Naive thymus-derived CD4-positive, alpha-beta T cell (primary cell): ENCODE results near the gene NUP98. TPM values are rescaled to one million over a fixed set of nuclear protein-coding genes. Genes with fewer than 3 reads are reported as not detected.

Source experiments
- ATAC-seq: fragments of 150-1000 bp; cut with Tn5 transposase; 2 replicates; pipeline ENCODE4 v1.10.0; 2021; ENCODE audit warnings: mild to moderate bottlenecking, moderate library complexity
- CTCF ChIA-PET: fragments of 350-600 bp; sonication (Branson Sonifier 250); formaldehyde crosslinking; loops from one replicate; lab custom pipeline; 2021; ENCODE audit warnings: antibody characterized with exemption; lab: Charles Lee
- POLR2A ChIA-PET: fragments of 350-600 bp; sonication (Branson Sonifier 250); formaldehyde crosslinking; loops from one replicate; lab custom pipeline; 2021; ENCODE audit warnings: antibody characterized with exemption, inconsistent platforms; lab: Charles Lee
- DNase-seq, 9 donors: peaks; one replicate each; pipeline versions ENCODE4 v3.0.0 to v3.0.0-alpha.2; 2020 to 2022; ENCODE audit warnings: mixed read lengths in 1 of 9
- H3K27ac ChIP-seq: one replicate; pipeline ENCODE4 v1.7.0; 2013; ENCODE audit warnings: mild to moderate bottlenecking, low read depth, low read length, moderate library complexity
- H3K27me3 ChIP-seq, 2 donors: one replicate each; pipeline ENCODE4 v1.7.0; 2013; ENCODE audit warnings: low read length in 2 of 2, mild to moderate bottlenecking in 2 of 2, moderate library complexity in 2 of 2; ENCODE audit not compliant: control insufficient read depth in 2 of 2, insufficient read depth in 2 of 2
- H3K36me3 ChIP-seq, 3 experiments: 1 replicate in 2 of 3; 2 replicates in 1 of 3; pipeline ENCODE4 v1.7.0; 2013; ENCODE audit warnings: low read length in 3 of 3, mild to moderate bottlenecking in 3 of 3, moderate library complexity in 1 of 3; ENCODE audit not compliant: insufficient read depth in 3 of 3, control insufficient read depth in 2 of 3
- H3K4me1 ChIP-seq, 2 donors: one replicate each; pipeline ENCODE4 v1.7.0; 2013; ENCODE audit warnings: low read length in 2 of 2, mild to moderate bottlenecking in 2 of 2, moderate library complexity in 1 of 2; ENCODE audit not compliant: control insufficient read depth in 2 of 2, insufficient read depth in 2 of 2
- H3K4me3 ChIP-seq: 2 replicates; pipeline ENCODE4 v1.7.0; 2013; ENCODE audit warnings: mild to moderate bottlenecking, low read length
- H3K9me3 ChIP-seq, 3 experiments: 1 replicate in 2 of 3; 2 replicates in 1 of 3; pipeline ENCODE4 v1.7.0; 2013; ENCODE audit warnings: low read length in 3 of 3; ENCODE audit not compliant: control insufficient read depth in 2 of 3
- H3K27ac Mint-ChIP-seq, 9 donors: one replicate each; pipeline ENCODE4 v1.8.0; 2020 to 2022; ENCODE audit warnings: mixed read lengths in 9 of 9, mild to moderate bottlenecking in 8 of 9, moderate library complexity in 5 of 9, inconsistent platforms in 2 of 9
- H3K27me3 Mint-ChIP-seq, 5 donors: one replicate each; pipeline ENCODE4 v1.8.0; 2021 to 2022; ENCODE audit warnings: mixed read lengths in 5 of 5, mild to moderate bottlenecking in 1 of 5
- H3K36me3 Mint-ChIP-seq, 5 donors: one replicate each; pipeline ENCODE4 v1.8.0; 2020 to 2022; ENCODE audit warnings: mixed read lengths in 5 of 5, mild to moderate bottlenecking in 3 of 5, inconsistent platforms in 1 of 5
- H3K4me1 Mint-ChIP-seq, 7 donors: one replicate each; pipeline ENCODE4 v1.8.0; 2020 to 2022; ENCODE audit warnings: mixed read lengths in 7 of 7, mild to moderate bottlenecking in 3 of 7, inconsistent platforms in 1 of 7
- H3K4me3 Mint-ChIP-seq, 10 donors: one replicate each; pipeline ENCODE4 v1.8.0; 2020 to 2022; ENCODE audit warnings: mild to moderate bottlenecking in 10 of 10, mixed read lengths in 10 of 10, moderate library complexity in 6 of 10, inconsistent platforms in 2 of 10
- H3K9me3 Mint-ChIP-seq, 11 donors: one replicate each; pipeline ENCODE4 v1.8.0; 2020 to 2022; ENCODE audit warnings: mixed read lengths in 11 of 11, mild to moderate bottlenecking in 4 of 11, inconsistent platforms in 1 of 11, moderate library complexity in 1 of 11
- intact Hi-C, 2 donors: fragments of 100-400 bp; cut with micrococcal nuclease; formaldehyde crosslinking; loops; one replicate each; pipeline ENCODE4 v1.15.1; 2023
- polyA plus RNA-seq, 2 donors: library from polyadenylated mRNA; unstranded; fragments of 300-500 nt; fragmentation: Illumina TruSeq; gene quantifications; one replicate each; pipeline ENCODE4 v1.2.3, GENCODE V29; 2021
- total RNA-seq, 6 experiments: library from RNA in 5 of 6; stranded (reverse) in 5 of 6; gene quantifications; 1 replicate in 5 of 6; 2 replicates in 1 of 6; pipeline ENCODE4 v1.2.3 and lab custom pipeline; 2021 to 2026

The NUP98 gene
- total and polyA plus RNA-seq, 7 experiments from 2014 or later: 45.0 to 137 (median 104) TPM

- ChIA-PET CTCF (interaction anchor here (0.6 to 4.0 kb wide), 9 partner anchors 10 to 248 kb away, joined by 3 to 20 read pairs (median 7); partner anchors contain the start of gene RHOG), POLR2A (interaction anchor here (0.9 to 5.3 kb wide), 5 partner anchors 9 to 28 kb away, joined by 3 to 52 read pairs (median 7); partner anchors contain the start of gene RHOG)
- no peaks in the 10 kb centered on the region for H3K27me3 Mint-ChIP-seq
- Histone ChIP-seq H3K9me3 (no peaks in the 10 kb centered on the region), H3K27ac (peak overlapping the region; percentile 38), H3K4me1 (peaks cover 13 to 20% of the 10 kb centered on the region in 2 donors), H3K4me3 (no peak overlapping the region), H3K36me3 (peaks cover 0 to 46% (median 5%) of the 10 kb centered on the region in 3 experiments), H3K27me3 (no peaks in the 10 kb centered on the region)
- peak; percentile 11 for ATAC-seq
- peak overlapping the region; percentile 33 to 96 (median 87) for H3K27ac Mint-ChIP-seq
- H3K36me3 Mint-ChIP-seq: peaks cover 0 to 24% (median 12%) of the 10 kb centered on the region in 5 donors
- intact Hi-C loops: loop anchor here in 1 of 2 donors (2.0 kb wide), 1 partner anchor 29 kb away; the partner anchor contains the start of gene NUP98
- H3K4me1 Mint-ChIP-seq: peaks cover 20 to 53% (median 48%) of the 10 kb centered on the region in 7 donors
- H3K9me3 Mint-ChIP-seq: no peaks in the 10 kb centered on the region
- DNase-seq: no peak
- no peak overlapping the region for H3K4me3 Mint-ChIP-seq
Measured at GRCh38 chr11:3825473-3826154, 28.3 kb upstream of the NUP98 start.

DNA sequence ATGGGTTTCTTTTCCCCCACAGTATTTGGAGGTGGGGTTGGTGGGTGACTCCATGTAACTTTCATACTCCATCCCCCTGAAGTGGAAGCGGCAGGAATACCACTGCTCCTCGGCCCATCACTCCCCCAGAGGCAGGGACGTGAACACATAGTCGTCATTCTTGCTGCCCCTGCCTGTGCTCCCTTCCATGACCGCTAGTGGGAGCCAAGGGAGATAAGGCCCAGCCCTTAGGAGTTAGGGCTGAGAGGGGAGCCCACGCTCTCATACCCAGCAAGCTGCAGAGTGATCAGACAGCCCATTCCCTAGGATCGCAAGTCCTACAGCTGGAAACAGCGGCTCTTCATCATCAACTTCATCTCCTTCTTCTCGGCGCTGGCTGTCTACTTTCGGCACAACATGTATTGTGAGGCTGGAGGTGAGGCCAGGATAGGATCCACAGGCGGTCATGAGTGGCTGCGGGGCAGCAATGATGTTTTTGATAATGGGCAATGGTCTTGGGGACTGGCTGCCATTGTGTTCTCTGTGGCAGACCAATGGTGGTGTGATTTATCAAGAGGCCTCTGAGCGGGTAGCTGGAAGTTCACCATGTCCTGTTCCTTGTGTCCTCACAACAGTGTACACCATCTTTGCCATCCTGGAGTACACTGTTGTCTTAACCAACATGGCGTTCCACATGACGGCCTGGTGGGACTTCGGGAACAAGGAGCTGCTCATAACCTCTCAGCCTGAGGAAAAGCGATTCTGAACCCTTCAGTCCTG is 27.5 kb upstream of the NUP98 start:
- Mint-ChIP-seq H3K4me1 (peaks cover 15 to 46% (median 44%) of the 10 kb centered on the region in 7 donors), H3K27ac (peak overlapping the region; percentile 60 to 96 (median 87)), H3K4me3 (no peak overlapping the region), H3K36me3 (peaks cover 0 to 20% (median 12%) of the 10 kb centered on the region in 5 donors), H3K27me3 (no peaks in the 10 kb centered on the region), H3K9me3 (no peaks in the 10 kb centered on the region)
- no peak overlapping the region for H3K4me3 ChIP-seq
- H3K36me3 ChIP-seq: peaks cover 0 to 40% (median 5%) of the 10 kb centered on the region in 3 experiments
- no peaks in the 10 kb centered on the region for H3K9me3 ChIP-seq
- no peaks in the 10 kb centered on the region for H3K27me3 ChIP-seq
- intact Hi-C loops: loop anchor here (1.0 to 2.0 kb wide), 7 partner anchors 9 to 247 kb away; partner anchors contain the start of gene NUP98 (in 1 of the 2)
- ChIA-PET POLR2A (interaction anchor here (0.6 to 5.3 kb wide), 4 partner anchors 10 to 30 kb away, joined by 3 to 52 read pairs (median 6); partner anchors contain the start of genes RHOG and STIM1), CTCF (interaction anchor here (0.6 to 4.0 kb wide), 8 partner anchors 11 to 249 kb away, joined by 3 to 20 read pairs (median 7); partner anchors contain the start of gene RHOG)
- H3K27ac ChIP-seq: peak overlapping the region; percentile 38
- ATAC-seq: peak; percentile 97
- peaks cover 13 to 14% of the 10 kb centered on the region in 2 donors for H3K4me1 ChIP-seq
- peak; percentile 65 to 83 (median 77) for DNase-seq

DNA sequence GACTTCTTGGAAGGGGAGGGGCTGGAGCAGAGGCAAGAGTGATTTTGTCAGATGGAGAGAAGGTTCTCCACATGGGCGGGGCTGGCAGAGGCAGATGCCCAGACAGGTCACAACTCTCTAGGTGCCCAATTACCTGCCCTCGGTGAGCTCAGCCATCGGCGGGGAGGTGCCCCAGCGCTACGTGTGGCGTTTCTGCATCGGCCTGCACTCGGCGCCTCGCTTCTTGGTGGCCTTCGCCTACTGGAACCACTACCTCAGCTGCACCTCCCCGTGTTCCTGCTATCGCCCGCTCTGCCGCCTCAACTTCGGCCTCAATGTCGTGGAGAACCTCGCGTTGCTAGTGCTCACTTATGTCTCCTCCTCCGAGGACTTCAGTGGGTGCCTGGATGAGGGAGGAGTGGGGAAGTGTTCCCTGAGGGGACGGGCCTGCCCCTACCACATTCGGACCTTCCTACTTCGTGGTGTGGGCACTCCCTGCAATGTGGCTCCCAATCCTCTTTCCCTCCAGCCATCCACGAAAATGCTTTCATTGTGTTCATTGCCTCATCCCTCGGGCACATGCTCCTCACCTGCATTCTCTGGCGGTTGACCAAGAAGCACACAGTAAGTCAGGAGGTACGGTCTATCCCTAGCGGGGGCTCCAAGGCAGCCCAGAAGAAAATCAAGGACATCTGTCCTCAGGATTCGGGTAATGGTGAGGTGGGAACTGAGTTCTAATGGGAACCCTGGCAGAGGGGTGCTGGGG is 26.6 kb upstream of the NUP98 start:
- Mint-ChIP-seq H3K4me1 (peaks cover 12 to 46% (median 43%) of the 10 kb centered on the region in 7 donors), H3K4me3 (no peak overlapping the region), H3K36me3 (peaks cover 0 to 20% (median 12%) of the 10 kb centered on the region in 5 donors), H3K27ac (peak overlapping the region; percentile 60 to 96 (median 87)), H3K9me3 (no peaks in the 10 kb centered on the region), H3K27me3 (no peaks in the 10 kb centered on the region)
- ChIA-PET POLR2A (interaction anchor here (0.6 to 5.3 kb wide), 6 partner anchors 9 to 31 kb away, joined by 3 to 52 read pairs (median 6); partner anchors contain the start of genes PGAP2, RHOG and STIM1), CTCF (interaction anchor here (1.1 to 3.3 kb wide), 3 partner anchors 18 to 41 kb away, joined by 3 to 12 read pairs (median 7); partner anchors contain the start of gene RHOG)
- ATAC-seq: no peak
- DNase-seq: no peak
- peaks cover 0 to 31% (median 5%) of the 10 kb centered on the region in 3 experiments for H3K36me3 ChIP-seq
- intact Hi-C loops: loop anchor here (1.0 to 2.0 kb wide), 7 partner anchors 10 to 248 kb away; partner anchors contain the start of gene NUP98 (in 1 of the 2)
- H3K4me1 ChIP-seq: peaks cover 13% of the 10 kb centered on the region in 2 donors
- H3K9me3 ChIP-seq: no peaks in the 10 kb centered on the region
- H3K4me3 ChIP-seq: no peak overlapping the region
- H3K27me3 ChIP-seq: no peaks in the 10 kb centered on the region
- no peak overlapping the region for H3K27ac ChIP-seq

GRCh38 chr11:3823303-3823702 is 25.9 kb upstream of the NUP98 start:
- ATAC-seq (no peak), DNase-seq (no peak)
- Mint-ChIP-seq H3K4me3 (no peak overlapping the region), H3K9me3 (no peaks in the 10 kb centered on the region), H3K27me3 (no peaks in the 10 kb centered on the region), H3K4me1 (peaks cover 12 to 45% (median 43%) of the 10 kb centered on the region in 7 donors), H3K27ac (peak overlapping the region in 5 of 9 donors; percentile 17 to 87 (median 71)), H3K36me3 (peaks cover 0 to 20% (median 11%) of the 10 kb centered on the region in 5 donors)
- no peaks in the 10 kb centered on the region for H3K27me3 ChIP-seq
- peaks cover 13% of the 10 kb centered on the region in 2 donors for H3K4me1 ChIP-seq
- H3K36me3 ChIP-seq: peaks cover 0 to 28% (median 5%) of the 10 kb centered on the region in 3 experiments
- H3K4me3 ChIP-seq: no peak overlapping the region
- ChIA-PET POLR2A (interaction anchor here (1.0 to 5.3 kb wide), 5 partner anchors 10 to 31 kb away, joined by 5 to 52 read pairs (median 6); partner anchors contain the start of genes PGAP2 and RHOG), CTCF (interaction anchor here (0.7 to 3.3 kb wide), 4 partner anchors 11 to 42 kb away, joined by 3 to 12 read pairs (median 6); partner anchors contain the start of gene RHOG)
- intact Hi-C loops: no loop called here
- H3K27ac ChIP-seq: no peak overlapping the region
- no peaks in the 10 kb centered on the region for H3K9me3 ChIP-seq

- Histone ChIP-seq H3K4me1 (peaks cover 13% of the 10 kb centered on the region in 2 donors), H3K27me3 (no peaks in the 10 kb centered on the region), H3K4me3 (no peak overlapping the region), H3K9me3 (no peaks in the 10 kb centered on the region), H3K27ac (no peak overlapping the region), H3K36me3 (peaks cover 0 to 18% (median 5%) of the 10 kb centered on the region in 3 experiments)
- ChIA-PET POLR2A (interaction anchor here (0.6 to 5.3 kb wide), 5 partner anchors 9 to 426 kb away, joined by 3 to 52 read pairs (median 6); partner anchors contain the start of genes PGAP2 and RHOG), CTCF (interaction anchor here (0.8 to 3.3 kb wide), 2 partner anchors 27 to 251 kb away, joined by 3 to 12 read pairs; no protein-coding TSS in a partner anchor)
- ATAC-seq (no peak), DNase-seq (no peak)
- H3K4me1 Mint-ChIP-seq: peaks cover 12 to 37% (median 35%) of the 10 kb centered on the region in 7 donors
- H3K4me3 Mint-ChIP-seq: no peak overlapping the region
- H3K36me3 Mint-ChIP-seq: peaks cover 0 to 14% (median 4%) of the 10 kb centered on the region in 5 donors
- intact Hi-C loops: no loop called here
- no peaks in the 10 kb centered on the region for H3K27me3 Mint-ChIP-seq
- H3K9me3 Mint-ChIP-seq: no peaks in the 10 kb centered on the region
- peak overlapping the region in 2 of 9 donors; percentile 39 to 59 for H3K27ac Mint-ChIP-seq
Measured at GRCh38 chr11:3822312-3822711, 25.0 kb upstream of the NUP98 start.
